Measurements from ENCODE around the gene ZRANB1. TPM values are rescaled to one million over a fixed set of nuclear protein-coding genes. Genes with fewer than 3 reads are reported as not detected.

ZRANB1 gene
- total and polyA plus RNA-seq, 2 of the 4 experiments (the other 2 are of a cell fraction): 11.2 to 24.7 TPM

DNA sequence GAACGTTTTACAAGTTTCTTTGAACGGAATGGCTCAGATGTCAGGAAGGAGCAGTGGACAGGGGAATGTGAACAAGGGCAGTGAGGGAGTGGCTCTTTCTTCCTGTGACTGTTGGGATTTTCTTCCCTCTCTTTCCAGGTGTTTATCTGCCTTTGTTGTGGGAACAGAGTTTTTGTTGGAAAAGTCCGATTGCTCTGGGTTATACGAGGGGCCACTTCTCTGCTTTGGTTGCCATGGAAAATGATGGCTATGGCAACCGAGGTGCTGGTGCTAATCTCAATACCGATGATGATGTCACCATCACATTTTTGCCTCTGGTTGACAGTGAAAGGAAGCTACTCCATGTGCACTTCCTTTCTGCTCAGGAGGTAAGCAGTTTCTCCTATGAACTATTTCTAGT, 41.4 kb downstream of the ZRANB1 start:
- ChIA-PET POLR2A (ENCODE audit: unreplicated experiment) (no interaction called here), CTCF (interaction anchor here (1.8 kb wide), 1 partner anchor 9 kb away, joined by 7 read pairs; no protein-coding TSS in a partner anchor)
- H3K27ac ChIP-seq (ENCODE audit: insufficient read depth, low read length): no peak overlapping the region
- H2BK120ac ChIP-seq (ENCODE audit: low read depth, low read length): no peak overlapping the region
- H4K8ac ChIP-seq (ENCODE audit: low read depth in 2 of 2, low read length in 2 of 2): 0 out of 4 replicates have a peak overlapping the region, but pooled peaks of 1 of the 2 experiments have one; percentile 28
- dilution Hi-C loops (cut with HindIII; ENCODE audit: low sequenced_read_pairs, unreplicated experiment) (no loop called here), intact Hi-C loops (cut with micrococcal nuclease) (loop anchor here (10.0 kb wide), 1 partner anchor 449 kb away; no protein-coding TSS in a partner anchor), in situ Hi-C loops (cut with MboI; ENCODE audit: low sequenced_read_pairs) (loop anchor here (25.0 kb wide), 1 partner anchor 446 kb away; no protein-coding TSS in a partner anchor)
- ATAC-seq (ENCODE audit: low read depth): no peak
- H2BK15ac ChIP-seq (ENCODE audit: low read depth, low read length): no peak overlapping the region
- peaks cover 34 to 63% of the 10 kb centered on the region in 2 experiments for H3K79me1 ChIP-seq (ENCODE audit: low read depth in 1 of 2, low read length in 2 of 2)
- no peak overlapping the region for H3K4me2 ChIP-seq (ENCODE audit: low read depth, low read length)
- no peaks in the 10 kb centered on the region for H3K9me3 ChIP-seq (ENCODE audit: control insufficient read depth, insufficient read depth, low read length)
- H3K18ac ChIP-seq (ENCODE audit: low read depth, low read length): no peak overlapping the region
- no peak overlapping the region for H4K91ac ChIP-seq (ENCODE audit: insufficient read depth, low read depth, low read length)
- DNase-seq: no peak
- H3K36me3 ChIP-seq (ENCODE audit: control insufficient read depth, insufficient read depth, low read length): peaks cover 34% of the 10 kb centered on the region
- peaks cover 12% of the 10 kb centered on the region; the same call in 1 of the 2 replicates for H3K9me1 ChIP-seq (ENCODE audit: insufficient read depth, low read length)
- H3K56ac ChIP-seq (ENCODE audit: extremely low read depth, insufficient read depth, low read length): no peak overlapping the region
- peaks cover 29% of the 10 kb centered on the region; the same call in 1 of the 2 replicates for H4K20me1 ChIP-seq (ENCODE audit: insufficient read depth, low read length)
- no peaks in the 10 kb centered on the region for H3K4me1 ChIP-seq (ENCODE audit: control insufficient read depth, insufficient read depth, low read length)
- no peak overlapping the region for H3K9ac ChIP-seq (ENCODE audit: low read depth, low read length)
- no peak overlapping the region for H3K14ac ChIP-seq (replicated peaks; ENCODE audit: low read depth, low read length)
- 100% methylated on average over 2 of the region's 6 CpGs; no CpG with 5 or more reads in 1 of the 2 experiments for WGBS, 2 experiments (ENCODE audit: extremely low coverage in 2 of 2, insufficient read length in 1 of 2)
- no peak overlapping the region for H2BK20ac ChIP-seq (ENCODE audit: low read depth, low read length)
- no peak overlapping the region for H4K5ac ChIP-seq (ENCODE audit: low read depth, low read length)
- H2AFZ ChIP-seq (replicated peaks; ENCODE audit: low read length, poor library complexity): no peak overlapping the region
- peak overlapping the region; percentile 17 for H2AK9ac ChIP-seq (replicated peaks; ENCODE audit: low read depth, low read length, poor library complexity)
- H3K23ac ChIP-seq (ENCODE audit: low read depth, low read length): 0 out of 2 replicates have a peak overlapping the region, but pooled peaks have one; percentile 50
- no peak overlapping the region for H3K4ac ChIP-seq (ENCODE audit: low read depth, low read length)
- no TSS peak for BruUV-seq (replicated peaks)
- no peak overlapping the region for H2BK5ac ChIP-seq (ENCODE audit: low read depth, low read length, poor library complexity, severe bottlenecking)
- H3K27me3 ChIP-seq (ENCODE audit: control insufficient read depth, insufficient read depth, low read length): no peaks in the 10 kb centered on the region
- no peak for TF ChIP-seq RAD21 (IDR thresholded peaks at IDR 0.05; ENCODE audit: low read length)
- TF ChIP-seq MXI1 (IDR thresholded peaks at IDR 0.05; ENCODE audit: borderline replicate concordance, low read depth, low read length): peak; percentile 29; the same call in 1 of the 2 replicates
- no peak for TF ChIP-seq BHLHE40 (IDR thresholded peaks at IDR 0.05; ENCODE audit: low read depth, low read length)
- TF ChIP-seq SMC3 (IDR thresholded peaks at IDR 0.05; ENCODE audit: low read depth, low read length): no peak
- TF ChIP-seq FOS (IDR thresholded peaks at IDR 0.05; ENCODE audit: low read depth, low read length): no peak
- TF ChIP-seq POLR2A (IDR thresholded peaks at IDR 0.05; ENCODE audit: low read depth, low read length): no peak
- TF ChIP-seq MAZ (IDR thresholded peaks at IDR 0.05; ENCODE audit: borderline replicate concordance, low read depth, low read length): no peak
- no peak overlapping the region for H2AK5ac ChIP-seq (ENCODE audit: low read depth, low read length)
- H3K4me3 ChIP-seq (ENCODE audit: insufficient read depth, low read depth, low read length): no peak overlapping the region

Data from IMR-90 (cell line).